Measurements from ENCODE around the gene BPIFB1.

The BPIFB1 gene

DNA sequence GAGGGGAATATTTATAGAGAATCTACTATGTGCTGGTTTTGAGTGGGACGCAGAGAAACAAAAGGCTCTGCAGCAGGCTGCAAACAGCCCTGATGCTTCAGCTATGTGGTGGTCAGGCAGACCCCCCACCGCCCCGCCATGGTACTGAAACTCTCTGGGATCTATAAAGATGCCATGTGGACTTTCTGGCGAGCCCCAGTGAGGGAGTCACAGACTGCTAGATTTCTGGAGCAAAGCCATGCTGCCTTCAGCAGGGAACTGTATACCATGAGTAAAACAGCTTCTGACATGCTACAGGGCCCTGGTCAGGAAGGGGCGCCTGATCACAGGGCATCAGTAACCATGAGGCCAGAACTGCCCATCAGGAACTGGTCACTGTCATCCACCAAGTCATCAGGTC lies 19.2 kb upstream of the BPIFB1 start:
- no peak overlapping the region for H3K4me3 ChIP-seq (ENCODE audit: low read depth, low read length)
- no peak for TF ChIP-seq CTCF (conservative IDR thresholded peaks at IDR 0.05; ENCODE audit: low read depth, low read length)
- DNase-seq (ENCODE audit: low read depth) = no peak

DNA sequence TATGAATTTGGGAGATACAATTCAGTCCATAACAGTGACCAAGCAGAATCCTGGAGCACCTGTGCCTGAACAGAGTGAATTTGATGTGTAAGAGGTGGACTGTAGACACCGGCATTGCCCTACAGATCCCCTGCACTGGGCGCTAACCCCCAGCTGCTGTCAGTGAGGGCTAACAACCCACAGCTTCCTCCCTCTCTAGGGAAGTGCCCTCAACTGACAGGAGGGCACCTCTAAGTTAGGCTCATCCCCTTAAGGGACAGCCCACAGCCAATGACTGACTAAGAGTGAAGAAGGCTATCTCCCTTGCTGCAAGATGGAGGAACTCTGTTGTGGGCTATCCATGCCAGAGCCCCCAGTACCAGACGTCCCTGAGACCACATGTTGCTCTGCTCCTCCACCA lies 15.3 kb upstream of the BPIFB1 start:
- H3K4me3 ChIP-seq (ENCODE audit: low read depth, low read length) = no peak overlapping the region
- no peak for DNase-seq (ENCODE audit: low read depth)
- no peak for TF ChIP-seq CTCF (conservative IDR thresholded peaks at IDR 0.05; ENCODE audit: low read depth, low read length)

- H3K4me3 ChIP-seq (ENCODE audit: low read depth, low read length) = no peak overlapping the region
- no peak for TF ChIP-seq CTCF (conservative IDR thresholded peaks at IDR 0.05; ENCODE audit: low read depth, low read length)
- no peak for DNase-seq (ENCODE audit: low read depth)
Measured at GRCh38 chr20:33272155-33272873, 10.7 kb upstream of the BPIFB1 start.

GRCh38 chr20:33273117-33273851 lies 9.7 kb upstream of the BPIFB1 start:
- DNase-seq (ENCODE audit: low read depth) = no peak
- no peak for TF ChIP-seq CTCF (conservative IDR thresholded peaks at IDR 0.05; ENCODE audit: low read depth, low read length)
- H3K4me3 ChIP-seq (ENCODE audit: low read depth, low read length) = no peak overlapping the region

DNA sequence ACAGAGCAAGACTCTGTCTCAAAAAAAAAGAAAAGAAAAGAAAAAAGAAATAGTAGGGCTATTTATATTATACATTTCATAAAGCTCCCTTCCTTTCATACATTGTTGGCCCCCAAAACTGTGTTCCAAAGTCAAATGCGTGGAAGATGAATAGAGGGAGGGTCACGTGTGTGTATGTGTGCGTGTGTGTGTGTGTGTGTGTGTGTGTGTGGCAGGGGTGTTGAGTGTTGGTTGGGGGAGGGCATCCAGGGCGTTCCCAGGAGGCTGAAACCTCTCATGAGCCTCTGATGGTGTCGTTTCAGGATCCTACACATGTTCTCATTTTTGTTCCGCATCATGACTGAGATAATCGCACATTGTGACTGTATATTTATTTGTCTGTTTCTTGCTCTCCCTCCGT lies 7.8 kb upstream of the BPIFB1 start:
- TF ChIP-seq CTCF (conservative IDR thresholded peaks at IDR 0.05; ENCODE audit: low read depth, low read length) = no peak
- no peak for DNase-seq (ENCODE audit: low read depth)
- H3K4me3 ChIP-seq (ENCODE audit: low read depth, low read length) = no peak overlapping the region

DNA sequence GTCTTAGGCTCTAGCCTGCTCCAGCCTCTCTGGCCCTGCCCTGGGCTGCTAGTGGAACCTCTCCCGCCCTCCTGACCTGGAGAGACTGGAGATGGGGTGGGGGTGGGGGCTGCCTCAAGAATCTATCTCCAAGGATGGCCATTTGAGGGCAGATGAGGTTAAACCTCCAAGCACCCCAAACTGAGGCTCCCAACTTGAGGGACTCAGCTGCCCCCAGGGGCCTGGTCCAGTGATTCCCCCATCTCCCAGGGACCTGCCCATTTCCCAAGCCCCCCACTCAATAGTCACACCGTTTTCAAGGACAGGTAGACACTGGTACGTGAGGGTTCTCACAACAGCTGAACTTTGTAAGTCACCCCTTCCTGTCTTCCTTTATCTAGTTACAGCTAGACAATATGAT lies 7.1 kb upstream of the BPIFB1 start:
- no peak for TF ChIP-seq CTCF (conservative IDR thresholded peaks at IDR 0.05; ENCODE audit: low read depth, low read length)
- H3K4me3 ChIP-seq (ENCODE audit: low read depth, low read length) = no peak overlapping the region
- no peak for DNase-seq (ENCODE audit: low read depth)
